ENCODE measurements around the gene SSTR3. TPM values are rescaled to one million over a fixed set of nuclear protein-coding genes. Genes with fewer than 3 reads are reported as not detected.

SSTR3 gene
- total and polyA plus RNA-seq, 2 donors (not counting 1 experiment from before 2014, with no cell fraction given) = 0.64 to 0.98 TPM

GRCh38 chr22:37169406-37169805, 42.9 kb downstream of the SSTR3 start:
- no peak overlapping the region for H3K27ac ChIP-seq (ENCODE audit: low read length in 2 of 2)
- H3K4me3 ChIP-seq (ENCODE audit: control extremely low read depth in 1 of 5, extremely low read depth in 1 of 5, insufficient read depth in 1 of 5, low read depth in 2 of 5, low read length in 4 of 5) = no peak overlapping the region
- Mint-ChIP-seq H3K4me3 (no peak overlapping the region), H3K9me3 (ENCODE audit: insufficient read depth) (no peaks in the 10 kb centered on the region), H3K27me3 (peaks cover 6% of the 10 kb centered on the region), H3K27ac (no peak overlapping the region), H3K4me1 (peaks cover 18% of the 10 kb centered on the region)
- H4K20me1 ChIP-seq (ENCODE audit: control insufficient read depth, insufficient read depth, low read length, poor library complexity, severe bottlenecking) = no peaks in the 10 kb centered on the region
- H3K36me3 ChIP-seq (replicated peaks in 1 of 2; ENCODE audit: control extremely low read depth in 1 of 2, control insufficient read depth in 1 of 2, extremely low read depth in 1 of 2, insufficient read depth in 2 of 2, low read length in 1 of 2) = no peaks in the 10 kb centered on the region
- ATAC-seq (ENCODE audit: low read depth) (no peak), DNase-seq (no peak)
- H3K9me3 ChIP-seq (ENCODE audit: control extremely low read depth in 1 of 3, control insufficient read depth in 2 of 3, insufficient read depth in 1 of 3, low read length in 2 of 3) = no peaks in the 10 kb centered on the region
- TF ChIP-seq CTCF (IDR thresholded peaks at IDR 0.05) (no peak), EZH2 (IDR thresholded peaks at IDR 0.05; ENCODE audit: borderline replicate concordance, insufficient read depth, low read depth, low read length, poor library complexity, severe bottlenecking) (no peak)
- no peak overlapping the region for H2AFZ ChIP-seq (ENCODE audit: insufficient read depth, low read depth, low read length, poor library complexity, severe bottlenecking)
- POLR2A ChIA-PET = no interaction called here
- intact Hi-C loops (cut with micrococcal nuclease) = no loop called here
- no peak overlapping the region for H3K9ac ChIP-seq (ENCODE audit: low read length)
- CTCF ChIA-PET = interaction anchor here (0.7 to 1.1 kb wide), 2 partner anchors 8 to 28 kb away, joined by 3 read pairs; no protein-coding TSS in a partner anchor
- WGBS (ENCODE audit: insufficient coverage) = 100% methylated on average over 8 of the region's 8 CpGs
- H3K4me2 ChIP-seq (replicated peaks; ENCODE audit: low read depth, low read length, poor library complexity, severe bottlenecking) = no peak overlapping the region
- peaks cover 0 to 5% (median 0%) of the 10 kb centered on the region in 4 experiments for H3K27me3 ChIP-seq (replicated peaks in 1 of 4; ENCODE audit: control extremely low read depth in 1 of 4, control insufficient read depth in 3 of 4, insufficient read depth in 4 of 4, low read length in 3 of 4)
- H3K79me2 ChIP-seq (ENCODE audit: control insufficient read depth, insufficient read depth, low read length) = no peaks in the 10 kb centered on the region
- peaks cover 2 to 20% of the 10 kb centered on the region in 2 donors for H3K4me1 ChIP-seq (ENCODE audit: control insufficient read depth in 2 of 2, insufficient read depth in 2 of 2, low read length in 2 of 2)

- Mint-ChIP-seq H3K27ac (no peak overlapping the region), H3K4me3 (no peak overlapping the region), H3K4me1 (peaks cover 27% of the 10 kb centered on the region), H3K27me3 (peaks cover 4% of the 10 kb centered on the region), H3K9me3 (ENCODE audit: insufficient read depth) (no peaks in the 10 kb centered on the region)
- Histone ChIP-seq H3K4me1 (ENCODE audit: control insufficient read depth in 2 of 2, insufficient read depth in 2 of 2, low read length in 2 of 2) (peaks cover 11 to 32% of the 10 kb centered on the region in 2 donors), H3K27ac (ENCODE audit: low read length in 2 of 2) (no peak overlapping the region), H3K27me3 (replicated peaks in 1 of 4; ENCODE audit: control extremely low read depth in 1 of 4, control insufficient read depth in 3 of 4, insufficient read depth in 4 of 4, low read length in 3 of 4) (no peaks in the 10 kb centered on the region), H3K9ac (ENCODE audit: low read length) (no peak overlapping the region), H3K36me3 (replicated peaks in 1 of 2; ENCODE audit: control extremely low read depth in 1 of 2, control insufficient read depth in 1 of 2, extremely low read depth in 1 of 2, insufficient read depth in 2 of 2, low read length in 1 of 2) (no peaks in the 10 kb centered on the region), H2AFZ (ENCODE audit: insufficient read depth, low read depth, low read length, poor library complexity, severe bottlenecking) (no peak overlapping the region), H4K20me1 (ENCODE audit: control insufficient read depth, insufficient read depth, low read length, poor library complexity, severe bottlenecking) (no peaks in the 10 kb centered on the region), H3K79me2 (ENCODE audit: control insufficient read depth, insufficient read depth, low read length) (no peaks in the 10 kb centered on the region), H3K4me2 (replicated peaks; ENCODE audit: low read depth, low read length, poor library complexity, severe bottlenecking) (no peak overlapping the region), H3K4me3 (ENCODE audit: control extremely low read depth in 1 of 5, extremely low read depth in 1 of 5, insufficient read depth in 1 of 5, low read depth in 2 of 5, low read length in 4 of 5) (no peak overlapping the region), H3K9me3 (ENCODE audit: control extremely low read depth in 1 of 3, control insufficient read depth in 2 of 3, insufficient read depth in 1 of 3, low read length in 2 of 3) (no peaks in the 10 kb centered on the region)
- 54% methylated on average over 4 of the region's 8 CpGs for WGBS (ENCODE audit: insufficient coverage)
- POLR2A ChIA-PET = no interaction called here
- DNase-seq (no peak), ATAC-seq (ENCODE audit: low read depth) (no peak)
- no peak for TF ChIP-seq CTCF (IDR thresholded peaks at IDR 0.05)
- TF ChIP-seq EZH2 (IDR thresholded peaks at IDR 0.05; ENCODE audit: borderline replicate concordance, insufficient read depth, low read depth, low read length, poor library complexity, severe bottlenecking) = no peak
- intact Hi-C loops (cut with micrococcal nuclease) = loop anchor here (2.0 kb wide), 1 partner anchor 89 kb away; no protein-coding TSS in a partner anchor
- CTCF ChIA-PET = interaction anchor here (0.6 to 7.1 kb wide), 6 partner anchors 16 to 92 kb away, joined by 3 to 83 read pairs (median 4); no protein-coding TSS in a partner anchor
Observed at GRCh38 chr22:37167981-37168647, 44.2 kb downstream of the SSTR3 start.

Measured in B cell (primary cell).